OCI-LY3 (cell line): ENCODE results near the gene GRHPR.

Experiments used
- H2AFZ ChIP-seq: fragments of 200-600, 300-600 bp; shearing (Covaris generic); 2 replicates; pipeline ENCODE4 v1.6.0; 2014; ENCODE audit warnings: antibody characterized with exemption, low read depth, low read length
- H3K27ac ChIP-seq: fragments of 200-600, 300-600 bp; sonication (generic); 2 replicates; pipeline ENCODE4 v1.5.1; 2014; ENCODE audit warnings: mild to moderate bottlenecking, low read length, moderate library complexity, mixed read lengths
- H3K27me3 ChIP-seq: fragments of 200-600, 300-600 bp; sonication (generic); 2 replicates; pipeline ENCODE4 v1.6.1; 2014; ENCODE audit warnings: low read depth, low read length, mixed read lengths
- H3K36me3 ChIP-seq: fragments of 200-600, 300-600 bp; sonication (generic); replicated peaks from 2 replicates; pipeline ENCODE3; 2014; ENCODE audit warnings: low read depth, low read length, mixed read lengths
- H3K4me1 ChIP-seq: fragments of 300-600, 200-600 bp; sonication (generic); 2 replicates; pipeline ENCODE4 v1.6.1; 2014; ENCODE audit warnings: low read length, mixed read lengths
- H3K4me2 ChIP-seq: fragments of 200-600, 300-600 bp; sonication (generic); 2 replicates; pipeline ENCODE4 v1.6.1; 2014; ENCODE audit warnings: low read length, mixed read lengths
- H3K4me3 ChIP-seq: fragments of 300-600, 200-600 bp; sonication (generic); 2 replicates; pipeline ENCODE4 v1.5.1; 2014; ENCODE audit warnings: antibody characterized with exemption, mild to moderate bottlenecking, low read length, moderate library complexity
- H3K79me2 ChIP-seq: fragments of 300-600, 200-600 bp; shearing (Covaris generic); 2 replicates; pipeline ENCODE4 v1.6.1; 2014; ENCODE audit warnings: mild to moderate bottlenecking, low read length, mixed read lengths
- H3K9ac ChIP-seq: fragments of 300-600, 200-600 bp; shearing (Covaris generic); 2 replicates; pipeline ENCODE4 v1.6.0; 2014; ENCODE audit warnings: mild to moderate bottlenecking, low read length, moderate library complexity
- H3K9me3 ChIP-seq: fragments of 200-600, 300-600 bp; shearing (Covaris generic); 2 replicates; pipeline ENCODE4 v1.6.1; 2014; ENCODE audit warnings: low read length, mixed read lengths; ENCODE audit not compliant: insufficient read depth
- H4K20me1 ChIP-seq: fragments of 200-600, 300-600 bp; sonication (generic); 2 replicates; pipeline ENCODE4 v1.6.1; 2016; ENCODE audit warnings: low read length, mixed read lengths; ENCODE audit not compliant: insufficient read depth
- EZH2phosphoT487 ChIP-seq: fragments of 200-600 bp; shearing (Covaris generic); IDR thresholded peaks from 2 replicates; pipeline ENCODE4 v1.6.1; 2018; ENCODE audit warnings: antibody characterized with exemption, mixed run types, low read depth
- TF ChIP-seq, protein P1 (sequence below): fragments of 200-600, 300-600 bp; sonication (generic); IDR thresholded peaks from 2 replicates; pipeline ENCODE4 v1.5.1; 2014; ENCODE audit warnings: antibody characterized with exemption, low read length, low read depth

The GRHPR gene

DNA sequence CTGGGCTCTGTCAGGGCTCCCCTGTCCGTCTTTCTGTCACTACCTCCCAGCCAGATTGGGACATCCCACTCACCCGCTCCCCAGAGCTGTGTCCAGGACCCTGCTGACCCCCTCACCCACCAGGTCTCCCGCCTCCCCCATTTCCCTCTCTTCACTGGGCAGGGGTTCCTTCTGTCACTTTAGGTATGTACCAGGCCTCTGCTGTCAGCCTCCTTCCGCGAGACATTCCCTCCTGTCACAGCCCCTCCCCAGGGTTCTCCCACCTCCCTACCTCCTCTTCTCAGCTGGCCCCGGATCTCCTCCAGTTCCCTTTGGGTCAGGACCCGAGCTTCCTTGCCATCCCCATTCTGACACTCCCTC is 63.7 kb downstream of the GRHPR start:
- no peak for TF ChIP-seq EZH2phosphoT487
- TF ChIP-seq, protein P1, sequence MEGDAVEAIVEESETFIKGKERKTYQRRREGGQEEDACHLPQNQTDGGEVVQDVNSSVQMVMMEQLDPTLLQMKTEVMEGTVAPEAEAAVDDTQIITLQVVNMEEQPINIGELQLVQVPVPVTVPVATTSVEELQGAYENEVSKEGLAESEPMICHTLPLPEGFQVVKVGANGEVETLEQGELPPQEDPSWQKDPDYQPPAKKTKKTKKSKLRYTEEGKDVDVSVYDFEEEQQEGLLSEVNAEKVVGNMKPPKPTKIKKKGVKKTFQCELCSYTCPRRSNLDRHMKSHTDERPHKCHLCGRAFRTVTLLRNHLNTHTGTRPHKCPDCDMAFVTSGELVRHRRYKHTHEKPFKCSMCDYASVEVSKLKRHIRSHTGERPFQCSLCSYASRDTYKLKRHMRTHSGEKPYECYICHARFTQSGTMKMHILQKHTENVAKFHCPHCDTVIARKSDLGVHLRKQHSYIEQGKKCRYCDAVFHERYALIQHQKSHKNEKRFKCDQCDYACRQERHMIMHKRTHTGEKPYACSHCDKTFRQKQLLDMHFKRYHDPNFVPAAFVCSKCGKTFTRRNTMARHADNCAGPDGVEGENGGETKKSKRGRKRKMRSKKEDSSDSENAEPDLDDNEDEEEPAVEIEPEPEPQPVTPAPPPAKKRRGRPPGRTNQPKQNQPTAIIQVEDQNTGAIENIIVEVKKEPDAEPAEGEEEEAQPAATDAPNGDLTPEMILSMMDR, result no peak
- Histone ChIP-seq H3K27ac (peak overlapping the region; percentile 23; the same call in 1 of the 2 replicates), H3K79me2 (peaks cover 35% of the 10 kb centered on the region)

More for the DNA sequence above, 63.7 kb downstream of the GRHPR start:
- Histone ChIP-seq H3K9me3 (no peaks in the 10 kb centered on the region), H3K4me2 (peak overlapping the region; percentile 96), H3K9ac (peak overlapping the region; percentile 92), H3K36me3 (peaks cover 20% of the 10 kb centered on the region), H3K4me3 (peak overlapping the region; percentile 98), H2AFZ (peak overlapping the region; percentile 50; the same call in 1 of the 2 replicates), H4K20me1 (no peaks in the 10 kb centered on the region), H3K4me1 (peaks cover 18% of the 10 kb centered on the region), H3K27me3 (peaks cover 6% of the 10 kb centered on the region; the same call in 1 of the 2 replicates)
